D721Med (cell line): ENCODE measurements around the gene FCAMR.

ENCODE experiments used
- DNase-seq: peaks from one replicate; pipeline ENCODE4 v3.0.0; 2011; ENCODE audit warnings: low spot score; ENCODE audit not compliant: insufficient read length
- FAIRE-seq: peaks from 2 replicates; lab custom pipeline; 2011; peaks lifted over from hg19 to GRCh38; lab: Jason Lieb, UNC
- CTCF ChIP-seq: IDR thresholded peaks from 2 replicates; pipeline ENCODE4 v1.5.1; 2012; ENCODE audit warnings: mild to moderate bottlenecking, control low read depth; ENCODE audit not compliant: insufficient read depth; ENCODE audit errors: missing control alignments

FCAMR gene

GRCh38 chr1:207014728-207015127, 44.5 kb upstream of the FCAMR start:
- no peak for TF ChIP-seq CTCF
- no peak for FAIRE-seq
- no peak for DNase-seq

GRCh38 chr1:207013321-207014085, 43.2 kb upstream of the FCAMR start:
- TF ChIP-seq CTCF = no peak
- FAIRE-seq = no peak

GRCh38 chr1:207010726-207011125, 40.5 kb upstream of the FCAMR start:
- TF ChIP-seq CTCF = no peak
- DNase-seq (no peak), FAIRE-seq (no peak)

More at GRCh38 chr1:207013321-207014085, 43.2 kb upstream of the FCAMR start:
- no peak for DNase-seq

- DNase-seq (no peak), FAIRE-seq (no peak)
- no peak for TF ChIP-seq CTCF
Observed at GRCh38 chr1:207009945-207010344, 39.7 kb upstream of the FCAMR start.

- TF ChIP-seq CTCF = no peak
- no peak for FAIRE-seq
Observed at GRCh38 chr1:207009182-207009850, 39.1 kb upstream of the FCAMR start.

GRCh38 chr1:207007352-207008033, 37.2 kb upstream of the FCAMR start:
- DNase-seq (no peak), FAIRE-seq (no peak)
- no peak for TF ChIP-seq CTCF

More at GRCh38 chr1:207009182-207009850, 39.1 kb upstream of the FCAMR start:
- DNase-seq = no peak

GRCh38 chr1:207006914-207007313, 36.7 kb upstream of the FCAMR start:
- DNase-seq (no peak), FAIRE-seq (no peak)
- TF ChIP-seq CTCF = no peak
